Adrenal gland (tissue), 12 donors: ENCODE results near the gene EXOSC2. TPM values are rescaled to one million over a fixed set of nuclear protein-coding genes. Genes with fewer than 3 reads are reported as not detected.

Source experiments
- DNase-seq, 7 donors: peaks; one replicate each; pipeline ENCODE4 v3.0.0-alpha.2; 2019 to 2020
- H3K27ac ChIP-seq, 5 donors: fragments of 200-600 bp; sonication (generic) in 4 of 5; 1 replicate in 3 of 5; 2 replicates in 2 of 5; pipeline versions ENCODE4 v1.5.1 to v1.8.0; 2016 to 2020; ENCODE audit warnings: mild to moderate bottlenecking in 1 of 5
- H3K27me3 ChIP-seq: fragments of 200-600 bp; 2 replicates; pipeline ENCODE4 v1.8.0; 2021
- H3K36me3 ChIP-seq, 2 donors: fragments of 200-600 bp; replicated peaks in 1 of 2; 1 replicate in 1 of 2; 2 replicates in 1 of 2; pipeline versions ENCODE4 v1.5.1 to v1.8.0; 2018 to 2022
- H3K4me1 ChIP-seq, 2 donors: fragments of 200-600 bp; replicated peaks in 1 of 2; 1 replicate in 1 of 2; 2 replicates in 1 of 2; pipeline versions ENCODE4 v1.5.1 to v1.8.0; 2018 to 2021
- H3K4me3 ChIP-seq, 4 donors: fragments of 200-600 bp; sonication (generic) in 3 of 4; one replicate each; pipeline ENCODE4 v1.5.1; 2016 to 2018
- H3K9me3 ChIP-seq, 3 donors: fragments of 200-600 bp; sonication (generic) in 1 of 3; replicated peaks in 1 of 3; 1 replicate in 2 of 3; 2 replicates in 1 of 3; pipeline versions ENCODE4 v1.5.1 to v1.8.0; 2016 to 2021
- CTCF ChIP-seq, 6 experiments: fragments of 450-650 bp in 4 of 6; fragments of 200-600 bp in 2 of 6; sonication (generic) in 1 of 6; IDR thresholded peaks; 1 replicate in 5 of 6; 2 replicates in 1 of 6; pipeline versions ENCODE4 v1.5.1 to v1.8.0; 2016 to 2021; ENCODE audit warnings: antibody characterized with exemption in 6 of 6, mild to moderate bottlenecking in 2 of 6, moderate library complexity in 1 of 6
- POLR2A ChIP-seq, 2 donors: fragments of 450-650 bp; IDR thresholded peaks; one replicate each; pipeline ENCODE4 v1.6.1; 2017; ENCODE audit warnings: antibody characterized with exemption in 2 of 2, mild to moderate bottlenecking in 2 of 2, moderate library complexity in 1 of 2
- WGBS, 4 donors: extraction: QIAGEN DNeasy Blood & Tissue Kit in 2 of 4; methylation state at CpG; one replicate each; pipeline versions ENCODE4 v1.1.5 to v1.1.7; 2013 to 2017; 5-methylcytosine and 5-hydroxymethylcytosine counted together
- intact Hi-C, 2 donors: fragments of 100-400 bp; cut with DNase I; formaldehyde crosslinking; loops; one replicate each; pipeline versions ENCODE4 v1.14.1 to v1.15.0; 2022 to 2023
- polyA plus RNA-seq, 3 donors: library from polyadenylated mRNA; stranded (reverse); fragments of 200-250 nt in 2 of 3; fragments of 350-450 nt in 1 of 3; fragmentation: Illumina TruSeq in 1 of 3; extraction: RNeasy Lipid Tissue Mini Kit (QIAGEN cat#74804) in 1 of 3; gene quantifications; one replicate each; pipeline ENCODE4 v1.2.3, GENCODE V29; 2013 to 2014
- total RNA-seq, 9 donors: library from RNA; depleted of rRNA in 4 of 9; stranded (reverse); fragments of >200 nt in 4 of 9; fragments of 120-200 nt in 1 of 9; fragmentation: NEBNext Ultra II Directional in 1 of 9; extraction: Animal tissue kit (Norgen Biotek cat#: 25700) in 1 of 9; gene quantifications; one replicate each; pipeline versions ENCODE4 v1.1.0 to v1.2.4, GENCODE V29; 2013 to 2023
- donor health status: healthy with polysubstance abuse.
- donor health status: Bipolar disorder and iron deficiency.
- donor health status: DM: yes; HTN: yes; CAD: no.
- donor health status: DM: no; HTN: no; CAD: no.
- donor health status: DM: no; HTN: no; CAD: no.
- donor health status: DM: yes; HTN: yes; CAD: no.

EXOSC2 gene
- total and polyA plus RNA-seq, 12 donors, result 9.5 to 29.8 (median 19.3) TPM

- H3K9me3 ChIP-seq, result no peaks in the 10 kb centered on the region
- H3K36me3 ChIP-seq, result no peaks in the 10 kb centered on the region
- H3K4me1 ChIP-seq, result peaks cover 16 to 30% of the 10 kb centered on the region in 2 donors
- no peak for DNase-seq
- WGBS, 4 donors, result 4 to 7% (median 6%) methylated on average over 39 to 61 of the region's 61 CpGs
- intact Hi-C loops, result no loop called here
- no peak overlapping the region for H3K4me3 ChIP-seq
- peaks cover 63% of the 10 kb centered on the region for H3K27me3 ChIP-seq
- TF ChIP-seq POLR2A (IDR thresholded peaks at IDR 0.05) (no peak), CTCF (IDR thresholded peaks at IDR 0.05) (no peak)
- H3K27ac ChIP-seq, result no peak overlapping the region
Observed at GRCh38 chr9:130665431-130666392, 27.9 kb upstream of the EXOSC2 start.

GRCh38 chr9:130666393-130667119 lies 27.0 kb upstream of the EXOSC2 start:
- TF ChIP-seq CTCF (IDR thresholded peaks at IDR 0.05) (no peak), POLR2A (IDR thresholded peaks at IDR 0.05) (no peak)
- Histone ChIP-seq H3K36me3 (no peaks in the 10 kb centered on the region), H3K9me3 (no peaks in the 10 kb centered on the region), H3K4me1 (peaks cover 7 to 23% of the 10 kb centered on the region in 2 donors), H3K27ac (no peak overlapping the region), H3K27me3 (peaks cover 55% of the 10 kb centered on the region), H3K4me3 (no peak overlapping the region)
- WGBS, 4 donors, result 12 to 44% (median 16%) methylated on average over 3 to 60 of the region's 60 CpGs
- intact Hi-C loops, result no loop called here
- DNase-seq, result no peak

- no peak for TF ChIP-seq CTCF (IDR thresholded peaks at IDR 0.05)
- TF ChIP-seq POLR2A (IDR thresholded peaks at IDR 0.05), result no peak
- H3K27ac ChIP-seq, result no peak overlapping the region
- no peaks in the 10 kb centered on the region for H3K9me3 ChIP-seq
- peaks cover 49% of the 10 kb centered on the region for H3K27me3 ChIP-seq
- intact Hi-C loops, result no loop called here
- H3K4me3 ChIP-seq, result no peak overlapping the region
- 32 to 49% (median 33%) methylated on average over 4 of the region's 4 CpGs for WGBS, 4 donors
- DNase-seq, result peak in 2 of 7 donors; percentile 27 to 43
- no peaks in the 10 kb centered on the region for H3K36me3 ChIP-seq
- peaks cover 6 to 23% of the 10 kb centered on the region in 2 donors for H3K4me1 ChIP-seq
Observed at GRCh38 chr9:130667120-130667435, 26.5 kb upstream of the EXOSC2 start.

- H3K27me3 ChIP-seq, result peaks cover 38% of the 10 kb centered on the region
- peaks cover 6 to 18% of the 10 kb centered on the region in 2 donors for H3K4me1 ChIP-seq
- no peak overlapping the region for H3K27ac ChIP-seq
- DNase-seq, result no peak
- H3K36me3 ChIP-seq, result no peaks in the 10 kb centered on the region
- WGBS, 4 donors, result 88 to 90% (median 90%) methylated on average over 6 to 13 of the region's 13 CpGs
- intact Hi-C loops, result no loop called here
- TF ChIP-seq CTCF (IDR thresholded peaks at IDR 0.05) (no peak), POLR2A (IDR thresholded peaks at IDR 0.05) (no peak)
- no peak overlapping the region for H3K4me3 ChIP-seq
- no peaks in the 10 kb centered on the region for H3K9me3 ChIP-seq
Observed at GRCh38 chr9:130668196-130668595, 25.4 kb upstream of the EXOSC2 start.
